GM15510 (cell line): ENCODE data around the gene JADE1.

Experiments used
- POLR2A ChIP-seq: IDR thresholded peaks from 3 replicates; pipeline ENCODE4 v1.6.1; 2011; ENCODE audit warnings: borderline replicate concordance; ENCODE audit not compliant: insufficient read length; ENCODE audit errors: extremely low read depth

Gene JADE1

GRCh38 chr4:128809477-128810330, at the start of gene JADE1:
Gene JADE1, plus strand, starts transcription at chr4:128809700. Its CDS starts 22,059 bp downstream, at chr4:128831759.
- TF ChIP-seq POLR2A = peak; percentile 66

DNA sequence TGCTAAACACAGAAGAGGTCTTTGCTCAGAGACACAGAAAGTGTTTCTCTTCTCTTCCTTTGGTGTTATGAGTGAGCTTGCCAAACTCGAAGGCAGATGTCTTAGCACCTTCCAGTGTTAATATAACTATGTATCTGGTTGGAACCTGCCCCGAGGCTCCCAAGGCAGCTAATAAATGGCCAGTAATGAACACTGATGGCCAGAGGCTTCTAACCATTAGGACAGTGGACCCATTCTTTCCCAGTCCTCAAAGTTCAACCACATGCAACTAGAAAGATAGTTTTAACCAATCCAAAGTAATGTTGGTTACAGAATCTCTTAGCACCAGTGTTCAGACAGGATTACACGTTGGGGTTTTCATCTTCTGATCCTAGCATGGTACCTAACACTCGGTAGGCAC, 42.7 kb upstream of the JADE1 start:
- TF ChIP-seq POLR2A = no peak

DNA sequence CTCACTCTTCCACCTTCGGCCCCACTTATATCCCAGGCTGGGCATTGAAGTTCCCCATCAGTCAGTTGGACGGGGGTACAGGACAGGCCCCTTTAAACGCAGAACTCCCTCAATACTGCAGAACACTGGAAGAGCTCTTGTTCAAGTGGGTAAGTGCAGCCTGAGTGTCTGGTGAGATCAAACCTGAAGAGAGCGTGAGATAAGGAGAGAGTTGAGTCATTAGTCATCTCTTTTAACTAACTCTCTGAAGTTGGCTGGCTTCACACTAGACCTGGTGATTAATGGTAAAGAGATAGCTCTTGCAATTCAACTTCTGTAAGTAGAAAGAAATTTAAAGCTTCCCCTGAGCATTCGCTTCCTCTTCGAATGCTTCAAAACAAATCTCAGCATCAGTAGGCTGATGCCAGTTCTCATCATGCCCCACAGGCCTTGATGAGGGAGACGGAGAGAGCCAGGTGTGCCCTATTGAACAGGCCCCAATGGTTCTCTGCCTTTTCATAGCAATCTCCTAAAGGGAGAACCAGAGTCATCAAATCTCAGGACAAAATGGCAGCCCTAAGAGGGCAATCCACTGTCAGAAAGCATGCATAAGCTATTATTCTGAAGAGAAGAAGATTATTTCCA, 41.0 kb upstream of the JADE1 start:
- TF ChIP-seq POLR2A = no peak

DNA sequence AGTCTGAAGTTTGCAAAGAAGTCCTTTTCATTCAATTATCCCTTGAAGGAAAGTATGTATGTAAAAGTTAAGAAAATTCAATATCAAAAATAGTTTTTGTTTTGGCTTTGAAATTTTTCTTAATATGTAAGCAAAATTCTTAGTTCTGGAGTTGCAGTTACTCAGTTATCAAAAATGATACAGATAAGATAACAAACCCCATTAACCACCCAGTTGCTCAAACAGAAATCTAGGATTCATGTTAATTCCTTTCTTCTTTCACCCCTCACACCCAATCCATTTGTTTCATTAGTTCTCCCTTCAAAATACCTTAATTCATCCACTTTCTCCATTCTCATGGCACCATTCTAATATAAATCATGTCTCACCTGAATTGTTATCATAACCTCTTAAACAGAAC, 40.5 kb upstream of the JADE1 start:
- TF ChIP-seq POLR2A = no peak

DNA sequence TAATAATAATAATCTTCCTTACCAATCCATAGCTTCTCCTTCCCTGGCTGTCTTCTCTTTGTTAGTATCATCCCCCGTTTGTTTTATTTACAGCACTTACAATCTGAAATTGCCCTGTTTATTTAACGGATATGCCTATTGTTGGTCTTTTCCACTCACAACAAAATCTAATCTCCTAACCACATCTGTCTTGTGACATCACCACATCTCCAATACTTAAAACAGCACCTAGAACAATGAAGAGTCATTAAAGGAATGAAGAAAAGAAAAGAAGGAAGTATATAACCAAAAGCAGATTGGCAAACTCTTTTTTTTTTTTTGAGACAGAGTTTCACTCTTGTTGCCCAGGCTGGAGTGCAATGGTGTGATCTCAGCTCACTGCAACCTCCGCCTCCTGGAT, 38.7 kb upstream of the JADE1 start:
- TF ChIP-seq POLR2A = no peak

DNA sequence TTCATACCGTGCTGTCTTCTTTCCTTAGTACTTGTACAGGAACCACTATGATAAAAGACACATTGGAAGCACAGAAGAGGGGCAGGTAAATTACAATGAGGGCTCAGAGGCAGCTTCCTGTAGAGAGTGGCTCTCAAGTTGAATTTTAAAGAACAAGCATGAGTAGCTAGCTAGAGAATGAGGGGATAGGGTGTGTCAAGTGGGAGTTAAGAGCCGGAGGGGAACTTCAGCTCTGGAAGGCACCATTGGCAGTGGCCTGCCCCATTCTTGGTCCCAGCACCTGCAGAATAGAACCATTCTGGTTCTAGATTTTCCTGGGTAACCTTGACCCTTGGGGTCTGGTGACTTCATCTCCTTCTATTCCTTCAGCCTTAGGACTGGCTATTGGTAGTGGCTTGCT, 34.0 kb upstream of the JADE1 start:
- no peak for TF ChIP-seq POLR2A

DNA sequence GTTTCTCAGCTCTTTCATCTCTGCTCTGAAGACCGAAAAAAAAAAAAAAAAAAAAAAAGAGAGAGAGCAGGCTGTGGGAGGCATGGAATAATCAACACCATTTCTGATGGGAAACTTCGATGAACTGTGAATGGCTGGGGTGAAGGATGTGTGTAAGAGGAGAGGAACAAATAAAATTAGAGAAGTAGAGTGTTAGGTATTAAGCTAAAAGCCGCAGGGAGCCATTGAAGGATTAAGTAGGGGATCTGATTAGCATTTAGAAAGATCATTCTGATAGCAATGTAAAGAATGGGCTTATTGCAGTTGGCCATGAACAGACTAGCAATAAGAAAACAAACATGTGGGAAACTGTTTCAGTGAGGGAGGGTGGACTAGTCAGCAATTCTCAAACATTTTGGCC, 33.6 kb upstream of the JADE1 start:
- TF ChIP-seq POLR2A = no peak

- no peak for TF ChIP-seq POLR2A
Observed at GRCh38 chr4:128776794-128777216, 32.7 kb upstream of the JADE1 start.

GRCh38 chr4:128780688-128781087, 28.8 kb upstream of the JADE1 start:
- no peak for TF ChIP-seq POLR2A

- no peak for TF ChIP-seq POLR2A
Observed at GRCh38 chr4:128782076-128782715, 27.3 kb upstream of the JADE1 start.

DNA sequence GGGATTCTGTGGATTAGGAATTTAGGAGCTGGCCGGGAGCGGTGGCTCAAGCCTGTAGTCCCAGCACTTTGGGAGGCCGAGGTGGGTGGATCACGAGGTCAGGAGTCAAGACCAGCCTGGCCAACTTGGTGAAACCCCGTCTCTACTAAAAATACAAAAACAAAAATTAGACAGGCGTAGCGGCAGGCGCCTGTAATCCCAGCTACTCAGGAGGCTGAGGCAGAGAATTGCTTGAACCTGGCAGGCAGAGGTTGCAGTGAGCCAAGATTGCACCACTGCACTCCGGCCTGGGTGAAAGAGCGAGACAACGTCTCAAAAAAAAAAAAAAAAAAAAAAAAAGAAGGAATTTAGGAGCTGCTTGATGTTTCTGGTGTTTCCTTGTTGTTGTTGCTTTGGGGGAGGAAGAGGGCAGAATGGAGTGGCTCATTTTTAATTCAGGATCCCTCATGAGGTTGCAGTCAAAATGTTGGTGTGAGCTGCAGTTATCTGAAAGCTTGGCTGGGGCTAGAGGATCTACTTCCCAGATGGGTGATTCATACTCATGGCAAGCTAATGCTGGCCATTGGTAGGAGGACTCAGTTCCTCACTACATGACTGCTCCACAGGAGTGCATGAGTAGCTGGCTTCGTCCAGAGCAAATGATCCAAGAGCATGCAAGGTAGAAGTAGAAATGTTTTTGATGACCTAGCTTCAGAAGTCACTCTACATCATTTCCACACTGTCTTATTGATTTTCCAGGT, 26.5 kb upstream of the JADE1 start:
- no peak for TF ChIP-seq POLR2A

DNA sequence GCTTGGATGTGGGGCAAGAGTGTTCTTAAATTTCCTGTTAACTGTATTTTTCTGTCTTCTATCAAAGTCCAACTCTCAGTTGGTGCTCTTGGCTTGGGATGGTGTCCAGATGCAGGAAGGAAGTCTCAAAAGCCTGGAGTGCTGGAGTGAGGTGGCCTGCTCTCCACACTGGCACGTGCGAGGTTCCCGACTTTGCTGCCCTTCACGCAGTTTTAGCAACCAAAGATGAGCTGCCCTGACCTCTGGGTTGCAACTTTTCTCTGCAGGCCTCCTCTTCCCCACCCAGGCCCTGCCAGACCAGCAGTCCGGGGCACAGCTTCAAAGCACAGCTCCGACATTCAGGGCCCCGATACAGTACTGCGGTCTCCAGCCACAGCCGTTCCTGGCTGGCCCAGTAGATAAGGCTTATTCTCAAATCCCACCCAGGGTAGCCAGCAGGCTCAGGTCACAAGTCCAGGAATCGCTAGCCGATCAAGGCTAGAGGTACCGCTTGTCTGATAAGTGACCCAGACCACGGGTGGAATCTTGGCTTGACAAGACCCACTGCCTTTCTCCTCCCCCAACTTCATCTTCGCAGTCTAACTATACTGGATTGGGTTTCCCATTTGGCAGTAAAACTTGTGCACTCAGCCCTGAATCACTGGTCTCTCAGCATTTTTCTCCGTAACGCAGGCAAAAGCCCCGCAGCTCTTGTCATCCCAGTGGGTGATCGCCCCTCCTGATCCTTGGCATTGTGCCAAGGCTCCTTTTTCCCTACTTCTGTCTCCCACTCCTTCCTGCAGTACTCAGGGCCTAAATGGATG, 21.8 kb upstream of the JADE1 start:
- TF ChIP-seq POLR2A = no peak

- no peak for TF ChIP-seq POLR2A
Observed at GRCh38 chr4:128793859-128794672, 15.4 kb upstream of the JADE1 start.
